ENCODE results near the gene TMEM86B.
A peak's percentile ranks its signal among the peaks of the same experiment; 100 is the strongest.

The TMEM86B gene

GRCh38 chr19:55257461-55258420, 29.2 kb upstream of the TMEM86B start:
- peak; percentile 38 for DNase-seq (ENCODE audit: low spot score)

GRCh38 chr19:55256562-55257460, 28.2 kb upstream of the TMEM86B start:
- no peak for DNase-seq (ENCODE audit: low spot score)

- peak; percentile 79 for DNase-seq (ENCODE audit: low spot score)
These were observed 27.3 kb upstream of the TMEM86B start for GRCh38 chr19:55255618-55256423.

- DNase-seq (ENCODE audit: low spot score), result no peak
These were observed 26.0 kb upstream of the TMEM86B start for GRCh38 chr19:55254625-55254977.

- DNase-seq (ENCODE audit: low spot score), result no peak
These were observed 25.5 kb upstream of the TMEM86B start for GRCh38 chr19:55253842-55254624.

GRCh38 chr19:55252760-55253663, 24.4 kb upstream of the TMEM86B start:
- DNase-seq (ENCODE audit: low spot score), result no peak

- DNase-seq (ENCODE audit: low spot score), result peak; percentile 85
These were observed 22.9 kb upstream of the TMEM86B start for GRCh38 chr19:55251341-55252081.

- no peak for DNase-seq (ENCODE audit: low spot score)
These were observed 21.9 kb upstream of the TMEM86B start for GRCh38 chr19:55250262-55251036.

- DNase-seq (ENCODE audit: low spot score), result no peak
These were observed 21.3 kb upstream of the TMEM86B start for GRCh38 chr19:55249841-55250240.

GRCh38 chr19:55248704-55249103, 20.1 kb upstream of the TMEM86B start:
- no peak for DNase-seq (ENCODE audit: low spot score)

GRCh38 chr19:55248166-55248675, 19.7 kb upstream of the TMEM86B start:
- no peak for DNase-seq (ENCODE audit: low spot score)

- peak; percentile 71 for DNase-seq (ENCODE audit: low spot score)
These were observed 19.1 kb upstream of the TMEM86B start for GRCh38 chr19:55247621-55248099.

GRCh38 chr19:55246462-55247451, 18.2 kb upstream of the TMEM86B start:
- DNase-seq (ENCODE audit: low spot score), result no peak

- DNase-seq (ENCODE audit: low spot score), result no peak
These were observed 16.8 kb upstream of the TMEM86B start for GRCh38 chr19:55245236-55245904.

- no peak for DNase-seq (ENCODE audit: low spot score)
These were observed 15.6 kb upstream of the TMEM86B start for GRCh38 chr19:55244004-55244680.

GRCh38 chr19:55242517-55242916, 14.0 kb upstream of the TMEM86B start:
- no peak for DNase-seq (ENCODE audit: low spot score)

Data from kidney tubule cell (primary cell).